Heart right ventricle (tissue), 16 donors: ENCODE data around the gene SPTLC2. TPM values are rescaled to one million over a fixed set of nuclear protein-coding genes. Genes with fewer than 3 reads are reported as not detected.
"Not testable (repeated sequence)": the region's sequence is repeated elsewhere in the genome, so short reads cannot be mapped to it uniquely, and the experiment has no call there.

Experiments used
- ATAC-seq, 8 donors: fragments of 200-7000 bp; cut with Tn5 transposase; one replicate each; pipeline ENCODE4 v1.9.1; 2020; ENCODE audit warnings: mild to moderate bottlenecking in 8 of 8, moderate library complexity in 8 of 8, moderate number of reproducible peaks in 1 of 8
- DNase-seq, 2 donors: peaks; one replicate each; pipeline ENCODE4 v3.0.0-alpha.2; 2020
- H3K27ac ChIP-seq, 10 donors: fragments of 200-600 bp; sonication (generic) in 2 of 10; one replicate each; pipeline versions ENCODE4 v1.5.0 to v1.8.0; 2020 to 2022; ENCODE audit warnings: mild to moderate bottlenecking in 3 of 10
- H3K27me3 ChIP-seq, 7 donors: fragments of 200-600 bp; one replicate each; pipeline ENCODE4 v1.8.0; 2021 to 2022; ENCODE audit warnings: mild to moderate bottlenecking in 2 of 7
- H3K36me3 ChIP-seq, 9 donors: fragments of 200-600 bp; sonication (generic) in 1 of 9; one replicate each; pipeline versions ENCODE4 v1.5.0 to v1.8.0; 2020 to 2022; ENCODE audit warnings: mild to moderate bottlenecking in 2 of 9
- H3K4me1 ChIP-seq, 9 donors: fragments of 200-600 bp; sonication (generic) in 1 of 9; one replicate each; pipeline versions ENCODE4 v1.5.0 to v1.8.0; 2020 to 2022; ENCODE audit warnings: mild to moderate bottlenecking in 4 of 9
- H3K4me3 ChIP-seq, 10 donors: fragments of 200-600 bp; sonication (generic) in 2 of 10; one replicate each; pipeline versions ENCODE4 v1.5.0 to v1.8.0; 2020 to 2022; ENCODE audit warnings: mild to moderate bottlenecking in 7 of 10, moderate library complexity in 2 of 10
- H3K9me3 ChIP-seq, 11 donors: fragments of 200-600 bp in 10 of 11; sonication (generic) in 2 of 11; one replicate each; pipeline versions ENCODE4 v1.5.0 to v1.8.0; 2013 to 2022; ENCODE audit warnings: mild to moderate bottlenecking in 2 of 11, control low read depth in 1 of 11, moderate library complexity in 1 of 11
- WGBS, 2 donors: extraction: QIAGEN DNeasy Blood & Tissue Kit; methylation state at CpG; one replicate each; pipeline ENCODE4 v1.1.7; 2013; ENCODE audit warnings: inconsistent platforms in 1 of 2; 5-methylcytosine and 5-hydroxymethylcytosine counted together
- intact Hi-C, 10 donors: fragments of 100-400 bp; cut with DNase I; formaldehyde crosslinking; loops; one replicate each; pipeline versions ENCODE4 v1.11.1 to v1.14.2; 2022
- polyA plus RNA-seq, 2 donors: library from polyadenylated mRNA; stranded (reverse); fragments of 200-250 nt; gene quantifications; one replicate each; pipeline ENCODE4 v1.2.3, GENCODE V29; 2013
- total RNA-seq, 10 donors: library from RNA; stranded (reverse); fragmentation: NEBNext Ultra II Directional in 3 of 10; extraction: Animal tissue kit (Norgen Biotek cat#: 25700) in 3 of 10; gene quantifications; one replicate each; pipeline versions ENCODE4 v1.2.1 to v1.2.4, GENCODE V29; 2021 to 2023
- TF ChIP-seq, protein P1 (sequence below), 9 donors: fragments of 200-600 bp; sonication (generic) in 2 of 9; IDR thresholded peaks; one replicate each; pipeline versions ENCODE4 v1.5.0 to v1.8.0; 2021 to 2022; ENCODE audit warnings: antibody characterized with exemption in 9 of 9, mild to moderate bottlenecking in 5 of 9, moderate library complexity in 1 of 9
- donor health status: Arrhythmogenic right ventricular cardiomyopathy.
- donor health status: ischemic (EF 13 %, LVEDD 7.1; RV severe dilation, severe dysfunction).
- donor health status: healthy with polysubstance abuse.
- donor health status: DM: no; HTN: yes; CAD: no.
- donor health status: DM: no; HTN: no; CAD: no.
- donor health status: ischemic (EF 25% LVEDD 6.9; RV normal size, moderate dysfunction).
- donor health status: ischemic (EF 25% LVEDD 5.7; RV mildly dilated, moderate dysfunction).
- donor health status: healthy.
- donor health status: DM: yes; HTN: yes; CAD: no.
- donor health status: Ischemic cardiomyopathy.
- donor health status: ischemic (EF 35%, LVEDD 5.7; RV mildly dilated, moderate dysfunction).
- donor health status: nonischemic (EF 11% LVEDD 7.7; RV severe dilation, severe dysfunction).
- donor health status: DM: yes; HTN: yes; CAD: no.
- donor health status: PGD.
- donor health status: ischemic (EF 29% LVEDD 5.4; RV normal size, mild dysfunction).
- donor health status: nonischemic (EF 23%, LVEDD 6.1; RV moderate dilation, normal function).

SPTLC2 gene
- total and polyA plus RNA-seq, 12 donors: 4.7 to 23.5 (median 12.7) TPM

GRCh38 chr14:77593501-77593961, 22.9 kb downstream of the SPTLC2 start:
- H3K27me3 ChIP-seq: no peaks in the 10 kb centered on the region
- H3K4me1 ChIP-seq: peaks cover 0 to 72% (median 20%) of the 10 kb centered on the region in 9 donors
- TF ChIP-seq, protein P1, sequence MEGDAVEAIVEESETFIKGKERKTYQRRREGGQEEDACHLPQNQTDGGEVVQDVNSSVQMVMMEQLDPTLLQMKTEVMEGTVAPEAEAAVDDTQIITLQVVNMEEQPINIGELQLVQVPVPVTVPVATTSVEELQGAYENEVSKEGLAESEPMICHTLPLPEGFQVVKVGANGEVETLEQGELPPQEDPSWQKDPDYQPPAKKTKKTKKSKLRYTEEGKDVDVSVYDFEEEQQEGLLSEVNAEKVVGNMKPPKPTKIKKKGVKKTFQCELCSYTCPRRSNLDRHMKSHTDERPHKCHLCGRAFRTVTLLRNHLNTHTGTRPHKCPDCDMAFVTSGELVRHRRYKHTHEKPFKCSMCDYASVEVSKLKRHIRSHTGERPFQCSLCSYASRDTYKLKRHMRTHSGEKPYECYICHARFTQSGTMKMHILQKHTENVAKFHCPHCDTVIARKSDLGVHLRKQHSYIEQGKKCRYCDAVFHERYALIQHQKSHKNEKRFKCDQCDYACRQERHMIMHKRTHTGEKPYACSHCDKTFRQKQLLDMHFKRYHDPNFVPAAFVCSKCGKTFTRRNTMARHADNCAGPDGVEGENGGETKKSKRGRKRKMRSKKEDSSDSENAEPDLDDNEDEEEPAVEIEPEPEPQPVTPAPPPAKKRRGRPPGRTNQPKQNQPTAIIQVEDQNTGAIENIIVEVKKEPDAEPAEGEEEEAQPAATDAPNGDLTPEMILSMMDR (IDR thresholded peaks at IDR 0.05): no peak
- 64 to 65% methylated on average over 2 of the region's 2 CpGs for WGBS, 2 donors
- no peak for DNase-seq
- H3K27ac ChIP-seq: peak overlapping the region in 4 of 10 donors; percentile 17 to 80 (median 49)
- ATAC-seq: peak in 2 of 8 donors; percentile 31 to 43
- peaks cover 0 to 34% (median 16%) of the 10 kb centered on the region in 9 donors for H3K36me3 ChIP-seq
- peak overlapping the region in 1 of 10 donors; percentile 11 for H3K4me3 ChIP-seq
- intact Hi-C loops: no loop called here
- H3K9me3 ChIP-seq: no peaks in the 10 kb centered on the region

GRCh38 chr14:77590845-77591485, 25.5 kb downstream of the SPTLC2 start:
- H3K27me3 ChIP-seq: no peaks in the 10 kb centered on the region
- DNase-seq (no peak), ATAC-seq (no peak)
- H3K4me3 ChIP-seq: peak overlapping the region in 2 of 10 donors; percentile 14 to 25
- peaks cover 0 to 77% (median 19%) of the 10 kb centered on the region in 9 donors for H3K4me1 ChIP-seq
- H3K27ac ChIP-seq: peak overlapping the region in 3 of 10 donors; percentile 12 to 80 (median 55)
- intact Hi-C loops: no loop called here
- H3K36me3 ChIP-seq: peaks cover 0 to 20% (median 3%) of the 10 kb centered on the region in 9 donors
- H3K9me3 ChIP-seq: no peaks in the 10 kb centered on the region
- TF ChIP-seq, protein P1 (IDR thresholded peaks at IDR 0.05): no peak
- 76 to 83% methylated on average over 6 of the region's 6 CpGs for WGBS, 2 donors

- intact Hi-C loops: no loop called here
- 49 to 61% methylated on average over 5 of the region's 5 CpGs for WGBS, 2 donors
- ATAC-seq (peak in 2 of 8 donors; percentile 35 to 45), DNase-seq (no peak)
- TF ChIP-seq, protein P1 (IDR thresholded peaks at IDR 0.05): no peak
- H3K36me3 ChIP-seq: peaks cover 0 to 2% (median 0%) of the 10 kb centered on the region in 9 donors
- H3K4me3 ChIP-seq: no peak overlapping the region
- H3K9me3 ChIP-seq: no peaks in the 10 kb centered on the region
- no peaks in the 10 kb centered on the region for H3K27me3 ChIP-seq
- peak overlapping the region in 6 of 10 donors; percentile 3 to 80 (median 27) for H3K27ac ChIP-seq
- H3K4me1 ChIP-seq: peaks cover 0 to 69% (median 35%) of the 10 kb centered on the region in 9 donors
Measured at GRCh38 chr14:77589099-77589498, 27.3 kb downstream of the SPTLC2 start.

DNA sequence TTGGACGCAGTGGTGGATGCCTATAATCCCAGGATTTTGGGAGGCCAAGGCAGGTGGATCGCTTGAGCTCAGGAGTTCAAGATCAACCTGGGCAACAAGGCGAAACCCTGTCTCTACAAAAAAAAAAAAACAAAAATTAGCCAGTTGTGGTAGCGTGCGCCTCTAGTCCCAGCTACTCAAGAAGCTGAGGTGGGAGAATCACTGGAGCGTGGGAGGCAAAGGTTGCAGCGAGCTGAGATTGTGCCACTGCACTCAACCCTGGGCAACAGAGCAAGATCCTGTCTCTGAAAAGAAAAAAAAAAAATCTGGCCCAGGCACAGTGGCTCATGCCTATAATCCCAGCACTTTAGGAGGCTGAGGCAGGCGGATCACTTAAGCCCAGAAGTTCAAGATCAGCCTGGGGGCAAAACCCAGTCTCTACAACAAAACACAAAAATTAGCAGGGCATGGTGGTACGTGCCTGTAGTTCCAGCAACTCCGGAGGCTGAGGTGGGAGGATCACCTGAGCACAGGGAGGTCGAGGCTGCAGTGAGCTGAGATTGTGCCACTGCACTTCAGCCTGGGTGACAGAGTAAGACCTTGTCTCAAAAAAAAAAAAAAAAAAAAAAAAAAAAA, 27.9 kb downstream of the SPTLC2 start:
- DNase-seq, H3K4me3 ChIP-seq, intact Hi-C loops, ATAC-seq, H3K9me3 ChIP-seq, H3K27me3 ChIP-seq, H3K36me3 ChIP-seq: not testable (repeated sequence)
- Histone ChIP-seq H3K27ac (peak overlapping the region in 6 of 10 donors; percentile 3 to 80 (median 27)), H3K4me1 (peaks cover 0 to 69% (median 35%) of the 10 kb centered on the region in 9 donors)
- 85 to 92% methylated on average over 11 of the region's 11 CpGs for WGBS, 2 donors
